Measurements from ENCODE around the gene TACC3.

The TACC3 gene

DNA sequence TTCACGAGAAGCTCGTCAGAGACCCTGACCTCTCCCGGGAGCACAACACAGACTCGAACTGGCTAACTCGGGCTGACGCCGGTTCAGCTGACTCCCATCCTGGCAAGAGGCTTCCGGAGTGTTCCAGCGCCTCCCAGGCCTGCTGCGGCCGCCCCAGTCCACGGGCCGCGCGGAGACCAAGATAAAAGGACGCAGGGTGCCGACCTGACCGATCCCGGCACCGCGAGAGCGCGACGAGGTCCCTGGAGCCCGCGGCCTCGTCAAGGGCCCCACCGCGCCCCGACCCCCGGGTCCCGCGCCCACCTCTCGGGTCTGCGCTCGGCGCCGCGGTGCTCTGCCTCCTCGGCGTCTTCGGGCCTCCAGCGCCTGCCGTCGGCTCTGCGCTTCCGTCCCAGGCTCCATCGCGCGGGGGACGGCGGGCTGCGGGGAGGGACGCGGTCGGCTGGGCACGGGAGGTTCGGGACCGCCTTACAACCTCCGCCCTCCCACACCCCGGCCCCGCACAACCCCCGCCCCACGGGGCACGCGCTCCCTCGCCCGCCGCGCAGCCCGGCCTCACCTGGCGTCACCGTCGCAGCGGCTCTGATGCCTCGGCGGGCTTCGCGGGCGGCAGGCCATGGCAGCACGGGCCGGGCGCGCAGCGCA is 9.6 kb upstream of the TACC3 start:
- Histone ChIP-seq H3K9me3 (ENCODE audit: severe bottlenecking) (no peaks in the 10 kb centered on the region), H3K4me1 (ENCODE audit: insufficient read depth, poor library complexity, severe bottlenecking) (peaks cover 4% of the 10 kb centered on the region), H3K36me3 (ENCODE audit: low read depth) (peaks cover 41% of the 10 kb centered on the region), H3K27ac (ENCODE audit: poor library complexity, severe bottlenecking) (peak overlapping the region; percentile 85), H3K27me3 (ENCODE audit: insufficient read depth, poor library complexity, severe bottlenecking) (no peaks in the 10 kb centered on the region), H3K4me3 (ENCODE audit: severe bottlenecking) (peak overlapping the region; percentile 79)
- no peak for DNase-seq (ENCODE audit: low spot score)
- TF ChIP-seq, protein P1, sequence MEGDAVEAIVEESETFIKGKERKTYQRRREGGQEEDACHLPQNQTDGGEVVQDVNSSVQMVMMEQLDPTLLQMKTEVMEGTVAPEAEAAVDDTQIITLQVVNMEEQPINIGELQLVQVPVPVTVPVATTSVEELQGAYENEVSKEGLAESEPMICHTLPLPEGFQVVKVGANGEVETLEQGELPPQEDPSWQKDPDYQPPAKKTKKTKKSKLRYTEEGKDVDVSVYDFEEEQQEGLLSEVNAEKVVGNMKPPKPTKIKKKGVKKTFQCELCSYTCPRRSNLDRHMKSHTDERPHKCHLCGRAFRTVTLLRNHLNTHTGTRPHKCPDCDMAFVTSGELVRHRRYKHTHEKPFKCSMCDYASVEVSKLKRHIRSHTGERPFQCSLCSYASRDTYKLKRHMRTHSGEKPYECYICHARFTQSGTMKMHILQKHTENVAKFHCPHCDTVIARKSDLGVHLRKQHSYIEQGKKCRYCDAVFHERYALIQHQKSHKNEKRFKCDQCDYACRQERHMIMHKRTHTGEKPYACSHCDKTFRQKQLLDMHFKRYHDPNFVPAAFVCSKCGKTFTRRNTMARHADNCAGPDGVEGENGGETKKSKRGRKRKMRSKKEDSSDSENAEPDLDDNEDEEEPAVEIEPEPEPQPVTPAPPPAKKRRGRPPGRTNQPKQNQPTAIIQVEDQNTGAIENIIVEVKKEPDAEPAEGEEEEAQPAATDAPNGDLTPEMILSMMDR (IDR thresholded peaks at IDR 0.05; ENCODE audit: poor library complexity, severe bottlenecking) = no peak
- peak; percentile 8; the same call in 1 of the 3 replicates for ATAC-seq (ENCODE audit: low read depth)

DNA sequence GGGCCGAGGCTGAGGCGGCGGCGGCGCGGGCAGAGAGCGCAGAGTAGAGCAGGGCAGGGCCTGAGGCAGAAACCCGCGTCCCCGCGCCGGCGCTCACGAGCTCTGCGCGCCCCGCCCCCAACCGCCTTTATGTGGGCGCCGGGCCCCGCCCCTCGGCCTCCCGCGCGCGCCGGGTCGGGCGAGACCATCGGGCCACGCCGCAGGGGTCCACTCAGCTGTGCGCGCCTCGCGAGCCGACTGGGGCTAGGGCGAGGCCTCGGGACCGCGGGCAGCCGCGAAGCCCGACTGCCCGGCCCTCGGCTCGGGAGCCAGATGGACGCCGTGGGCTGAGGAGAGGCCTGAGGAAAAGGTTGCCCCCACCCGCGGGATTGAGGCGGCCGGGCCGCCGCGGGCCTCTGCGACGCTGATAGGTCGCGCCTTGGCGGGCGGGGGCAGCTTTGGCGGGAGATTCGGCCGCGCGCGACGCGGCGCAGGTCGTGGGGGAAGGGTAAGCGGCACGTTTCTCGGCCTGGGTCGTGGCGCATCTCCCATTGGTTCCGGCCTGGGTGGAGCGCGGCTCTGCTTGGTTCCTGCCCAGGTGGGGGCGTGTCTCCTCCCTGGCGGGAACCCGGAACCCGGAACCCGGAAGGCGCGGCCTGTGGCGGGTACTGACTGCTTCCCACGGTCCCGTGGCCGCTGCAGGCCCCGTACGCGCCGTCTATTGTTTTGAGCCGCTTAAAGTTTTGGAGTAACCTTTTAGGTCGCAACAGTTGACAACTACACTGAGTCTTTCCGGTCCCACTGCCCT is 8.9 kb upstream of the TACC3 start, which contains the start of gene SLBP:
TSS of gene SLBP (minus strand) at position 104 of the 787 bp plus-strand sequence. CDS start 131 bp downstream, outside the sequence.
- Histone ChIP-seq H3K9me3 (ENCODE audit: severe bottlenecking) (no peaks in the 10 kb centered on the region), H3K27ac (ENCODE audit: poor library complexity, severe bottlenecking) (peak within 1 kb of the TSS; percentile 85), H3K4me1 (ENCODE audit: insufficient read depth, poor library complexity, severe bottlenecking) (peaks cover 4% of the 10 kb centered on the region), H3K36me3 (ENCODE audit: low read depth) (peaks cover 36% of the 10 kb centered on the region), H3K27me3 (ENCODE audit: insufficient read depth, poor library complexity, severe bottlenecking) (no peaks in the 10 kb centered on the region), H3K4me3 (ENCODE audit: severe bottlenecking) (peak within 1 kb of the TSS; percentile 79)
- DNase-seq (ENCODE audit: low spot score) = peak; percentile 98
- peak; percentile 85 for ATAC-seq (ENCODE audit: low read depth)
- TF ChIP-seq, protein P1 (IDR thresholded peaks at IDR 0.05; ENCODE audit: poor library complexity, severe bottlenecking) = no peak

DNA sequence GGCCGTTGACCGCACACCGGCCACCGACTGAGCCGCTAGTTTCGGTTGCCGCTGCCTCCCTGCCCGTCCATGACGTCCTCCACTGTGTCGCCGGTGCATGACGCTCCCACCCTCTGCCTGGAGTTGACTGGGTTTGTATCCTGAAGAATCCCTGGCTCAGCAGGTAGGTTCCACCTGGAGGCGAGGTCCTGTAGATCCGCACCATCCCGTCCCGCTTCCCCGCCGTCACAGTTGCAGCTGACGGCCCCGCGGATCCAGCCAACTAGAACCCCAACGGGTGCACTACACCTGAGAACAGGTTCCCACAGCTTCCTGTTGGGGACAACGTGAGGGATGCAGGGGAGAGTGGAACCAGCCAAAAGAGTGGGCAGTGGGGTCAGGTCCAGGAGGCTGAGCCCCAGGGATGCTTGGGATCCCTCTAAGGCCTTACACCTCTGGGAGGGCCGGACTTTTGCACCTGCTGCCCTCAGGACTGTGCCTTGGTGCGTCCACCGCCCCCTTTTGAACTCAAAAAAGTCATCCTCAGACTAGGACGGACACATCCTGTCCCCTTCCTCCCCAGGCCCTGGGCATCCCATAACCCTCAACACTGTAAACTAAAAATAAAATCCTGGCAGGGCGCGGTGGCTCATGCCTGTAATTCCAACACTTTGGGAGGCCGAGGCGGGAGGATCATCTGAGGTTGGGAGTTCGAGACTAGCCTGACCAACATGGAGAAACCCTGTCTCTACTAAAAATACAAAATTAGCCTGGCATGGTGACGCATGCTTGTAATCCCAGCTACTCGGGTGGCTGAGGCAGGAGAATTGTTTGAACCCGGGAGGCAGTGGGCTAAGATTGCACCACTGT is 8.1 kb upstream of the TACC3 start:
- peak; percentile 11 for ATAC-seq (ENCODE audit: low read depth)
- H3K36me3 ChIP-seq (ENCODE audit: low read depth) = peaks cover 35% of the 10 kb centered on the region
- peak overlapping the region; percentile 85 for H3K27ac ChIP-seq (ENCODE audit: poor library complexity, severe bottlenecking)
- H3K4me3 ChIP-seq (ENCODE audit: severe bottlenecking) = peak overlapping the region; percentile 79
- DNase-seq (ENCODE audit: low spot score) = peak; percentile 79
- peaks cover 4% of the 10 kb centered on the region for H3K4me1 ChIP-seq (ENCODE audit: insufficient read depth, poor library complexity, severe bottlenecking)
- H3K9me3 ChIP-seq (ENCODE audit: severe bottlenecking) = no peaks in the 10 kb centered on the region
- no peaks in the 10 kb centered on the region for H3K27me3 ChIP-seq (ENCODE audit: insufficient read depth, poor library complexity, severe bottlenecking)
- TF ChIP-seq, protein P1 (IDR thresholded peaks at IDR 0.05; ENCODE audit: poor library complexity, severe bottlenecking) = no peak

DNA sequence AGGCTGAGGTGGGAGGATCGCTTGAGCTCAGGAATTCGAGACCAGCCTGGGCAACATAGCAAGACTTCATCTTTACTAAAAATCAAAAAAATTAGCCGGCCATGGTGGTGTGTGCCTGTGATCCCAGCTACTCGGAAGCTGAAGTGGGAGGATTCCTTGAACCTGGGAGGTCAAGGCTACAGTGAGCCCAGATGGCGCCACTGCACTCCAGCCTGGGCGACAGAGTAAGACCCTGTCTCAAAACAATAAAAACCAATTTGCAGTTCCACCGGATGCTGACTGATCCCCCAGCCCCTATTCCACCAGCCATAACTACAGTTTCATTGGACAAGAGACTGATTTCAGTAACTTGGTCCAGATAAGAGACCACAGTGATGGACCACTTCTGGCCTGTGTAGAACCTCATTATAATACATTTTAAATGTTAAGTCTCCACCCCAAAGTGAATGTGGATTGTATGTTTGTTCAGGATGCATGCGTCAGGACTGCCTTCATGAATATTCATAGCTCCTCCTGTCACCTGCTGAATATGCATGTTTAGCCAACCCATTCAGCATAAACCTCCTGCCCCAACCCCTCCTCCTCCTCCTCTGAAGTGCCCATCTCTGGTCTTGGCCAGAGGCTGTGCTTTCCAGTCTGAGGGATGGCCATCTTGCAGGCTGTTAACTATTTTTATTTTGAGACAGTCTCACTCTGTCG is 6.9 kb upstream of the TACC3 start:
- Histone ChIP-seq H3K27ac (ENCODE audit: poor library complexity, severe bottlenecking) (peak overlapping the region; percentile 85), H3K9me3 (ENCODE audit: severe bottlenecking) (no peaks in the 10 kb centered on the region), H3K4me1 (ENCODE audit: insufficient read depth, poor library complexity, severe bottlenecking) (peaks cover 4% of the 10 kb centered on the region), H3K36me3 (ENCODE audit: low read depth) (peaks cover 32% of the 10 kb centered on the region), H3K27me3 (ENCODE audit: insufficient read depth, poor library complexity, severe bottlenecking) (no peaks in the 10 kb centered on the region), H3K4me3 (ENCODE audit: severe bottlenecking) (no peak overlapping the region)
- TF ChIP-seq, protein P1 (IDR thresholded peaks at IDR 0.05; ENCODE audit: poor library complexity, severe bottlenecking) = no peak
- ATAC-seq (ENCODE audit: low read depth) = no peak
- DNase-seq (ENCODE audit: low spot score) = no peak

Measured in RWPE2 (cell line).